GM11168 (cell line): Measurements from ENCODE around the gene SPANXN2.
"Not testable (repeated sequence)": the region's sequence is repeated elsewhere in the genome, so short reads cannot be mapped to it uniquely, and the experiment has no call there.

Experiments used
- in situ Hi-C: fragments of 300-500 bp; cut with MboI; formaldehyde crosslinking; loops from one replicate; pipeline ENCODE4 v1.12.0; 2022; ENCODE audit warnings: low sequenced_read_pairs; ENCODE audit not compliant: unreplicated experiment

The SPANXN2 gene, protein sequence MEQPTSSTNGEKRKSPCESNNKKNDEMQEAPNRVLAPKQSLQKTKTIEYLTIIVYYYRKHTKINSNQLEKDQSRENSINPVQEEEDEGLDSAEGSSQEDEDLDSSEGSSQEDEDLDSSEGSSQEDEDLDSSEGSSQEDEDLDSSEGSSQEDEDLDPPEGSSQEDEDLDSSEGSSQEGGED

DNA sequence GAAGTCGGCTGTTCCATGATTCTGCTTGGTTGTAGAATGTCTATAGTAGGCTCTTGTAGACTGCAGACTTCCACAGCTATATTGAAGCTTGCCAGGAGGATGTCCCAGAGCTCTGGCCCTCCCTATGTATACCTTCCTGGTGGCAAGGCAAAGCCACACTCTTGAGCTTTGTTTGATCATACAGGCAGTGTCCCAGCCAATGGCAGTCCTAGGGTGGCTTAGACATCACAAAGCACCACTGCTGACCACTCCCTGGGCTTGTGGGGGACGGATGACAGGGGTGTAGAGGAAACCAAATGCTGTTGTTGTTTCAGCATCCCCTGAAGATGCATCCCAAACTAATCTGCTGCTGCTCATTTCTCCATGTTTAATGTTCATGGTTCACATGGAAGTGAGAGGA, at the start of gene SPANXN2:
Gene SPANXN2 (minus strand): TSS at position 101 of the 400 bp plus-strand sequence. CDS start 84 bp downstream, at position 17.
- in situ Hi-C loops = not testable (repeated sequence)

GRCh38 chrX:143768976-143769375, 48.4 kb upstream of the SPANXN2 start:
- in situ Hi-C loops = no loop called here

DNA sequence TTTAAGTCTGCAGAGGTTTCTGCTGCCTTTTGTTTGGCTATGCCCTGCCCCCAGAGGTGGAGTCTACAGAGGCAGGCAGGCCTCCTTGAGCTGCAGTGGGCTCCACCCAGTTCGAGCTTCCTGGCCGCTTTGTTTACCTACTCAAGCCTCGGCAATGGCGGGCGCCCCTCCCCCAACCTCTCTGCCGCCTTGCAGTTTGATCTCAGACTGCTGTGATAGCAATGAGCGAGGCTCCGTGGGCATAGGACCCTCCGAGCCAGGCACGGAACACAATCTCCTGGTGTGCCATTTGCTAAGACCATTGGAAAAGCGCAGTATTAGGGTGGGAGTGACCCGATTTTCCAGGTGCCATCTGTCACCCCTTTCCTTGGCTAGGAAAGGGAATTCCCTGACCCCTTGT, 47.2 kb upstream of the SPANXN2 start:
- in situ Hi-C loops = not testable (repeated sequence)

DNA sequence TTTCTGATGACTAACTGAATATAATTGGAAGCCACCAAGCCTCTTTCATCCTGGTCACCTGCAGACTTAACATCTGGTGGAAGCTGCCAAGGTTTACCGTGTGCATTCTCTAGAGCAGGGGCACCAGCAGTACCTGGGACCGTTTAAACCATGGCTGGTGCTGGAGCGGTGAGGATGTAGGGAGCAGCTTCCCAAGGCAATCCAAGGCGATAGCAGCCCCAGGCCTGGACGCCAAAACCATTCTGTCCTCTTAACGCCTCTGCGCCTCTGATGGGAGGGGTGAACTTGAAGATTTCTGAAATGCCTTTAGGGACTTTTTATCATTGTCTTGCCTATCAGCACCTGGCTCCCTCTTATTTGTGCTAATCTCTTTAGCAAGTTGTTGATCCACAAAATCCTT, 37.3 kb upstream of the SPANXN2 start:
- in situ Hi-C loops = no loop called here

DNA sequence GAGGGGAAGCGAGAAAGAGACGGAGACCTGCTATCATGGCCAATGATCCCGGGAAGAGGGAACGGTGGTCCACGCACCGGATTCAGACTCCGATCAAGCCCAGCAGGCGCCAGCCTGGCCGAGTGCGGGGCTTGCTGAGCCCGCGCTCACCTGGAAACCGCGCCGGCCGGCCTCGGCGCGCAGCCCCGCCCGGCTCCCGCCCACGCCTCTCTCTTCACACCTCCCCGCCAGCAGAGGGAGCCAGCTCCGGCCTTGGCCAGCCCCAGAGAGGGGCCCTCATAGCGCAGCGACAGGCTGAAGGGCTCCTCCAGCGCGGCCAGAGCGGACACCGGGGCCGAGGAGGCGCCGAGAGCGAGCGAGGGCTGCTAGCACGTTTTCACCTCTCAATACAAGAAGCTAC, 36.8 kb upstream of the SPANXN2 start:
- in situ Hi-C loops = no loop called here

DNA sequence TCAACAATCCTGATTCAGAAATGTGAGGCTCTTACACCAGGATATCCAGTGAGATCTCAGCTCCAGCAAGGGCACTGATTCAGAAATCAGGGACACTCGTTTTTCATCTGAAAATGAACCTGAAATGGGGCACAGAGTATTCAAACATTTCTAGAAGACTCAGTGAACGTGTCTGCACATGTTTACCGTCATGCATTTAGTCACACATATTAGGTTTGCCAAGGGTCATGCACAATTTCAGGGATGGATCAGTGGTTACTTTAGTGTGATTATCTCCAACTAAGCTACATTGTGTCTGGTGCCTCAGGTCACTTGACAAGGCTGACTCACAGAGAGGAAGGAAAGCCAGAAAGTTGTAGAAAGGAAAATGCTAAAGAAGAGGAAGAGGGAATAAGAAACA, 33.6 kb upstream of the SPANXN2 start:
- in situ Hi-C loops = no loop called here

- in situ Hi-C loops = no loop called here
Observed at GRCh38 chrX:143733866-143734265, 13.3 kb upstream of the SPANXN2 start.

GRCh38 chrX:143726296-143726695, 5.7 kb upstream of the SPANXN2 start:
- in situ Hi-C loops = no loop called here

DNA sequence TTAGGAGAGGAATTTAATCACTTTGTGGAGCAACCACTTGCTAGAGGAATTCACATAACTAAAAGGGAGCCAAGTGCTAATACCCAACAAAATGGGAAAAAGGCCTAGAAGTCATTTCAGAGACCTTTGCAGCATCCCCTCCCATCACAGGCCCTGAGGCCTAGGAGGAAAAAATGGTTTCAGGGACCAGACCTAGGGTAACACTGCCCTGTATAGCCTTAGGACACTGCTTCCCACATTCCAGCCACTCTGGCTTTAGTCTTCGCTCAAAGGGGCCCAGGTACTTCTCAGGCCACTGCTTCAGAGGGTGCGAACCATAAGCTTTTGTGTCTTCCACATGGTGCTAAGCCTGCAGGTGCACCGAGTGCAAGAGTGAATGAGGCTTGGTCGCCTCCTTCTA, 19.1 kb downstream of the SPANXN2 start:
- in situ Hi-C loops = no loop called here

GRCh38 chrX:143694885-143695284, 25.7 kb downstream of the SPANXN2 start:
- in situ Hi-C loops = no loop called here

DNA sequence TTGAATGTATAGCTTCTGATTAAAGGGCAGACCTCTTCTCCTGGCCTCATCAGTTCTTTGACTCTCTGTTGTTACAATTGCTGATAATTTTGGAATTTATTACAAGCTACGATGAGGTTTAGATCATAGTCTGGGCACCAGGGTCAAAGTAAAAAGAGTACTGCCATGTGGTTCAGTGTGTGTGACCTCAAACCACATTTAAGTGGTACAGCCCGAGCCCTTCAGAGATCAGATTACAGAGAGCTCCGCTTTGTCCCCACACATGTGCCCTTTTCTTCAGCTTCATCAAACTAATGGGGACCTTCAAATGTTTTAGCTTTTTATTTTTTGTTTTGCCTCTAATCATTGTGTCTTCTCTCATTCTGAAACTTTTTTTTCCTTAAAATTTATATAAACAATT, 37.1 kb downstream of the SPANXN2 start:
- in situ Hi-C loops = no loop called here

- in situ Hi-C loops = no loop called here
Observed at GRCh38 chrX:143674926-143675325, 45.6 kb downstream of the SPANXN2 start.

- in situ Hi-C loops = no loop called here
Observed at GRCh38 chrX:143669395-143669794, 51.2 kb downstream of the SPANXN2 start.

- in situ Hi-C loops = no loop called here
Observed at GRCh38 chrX:143664302-143664701, 56.2 kb downstream of the SPANXN2 start.

DNA sequence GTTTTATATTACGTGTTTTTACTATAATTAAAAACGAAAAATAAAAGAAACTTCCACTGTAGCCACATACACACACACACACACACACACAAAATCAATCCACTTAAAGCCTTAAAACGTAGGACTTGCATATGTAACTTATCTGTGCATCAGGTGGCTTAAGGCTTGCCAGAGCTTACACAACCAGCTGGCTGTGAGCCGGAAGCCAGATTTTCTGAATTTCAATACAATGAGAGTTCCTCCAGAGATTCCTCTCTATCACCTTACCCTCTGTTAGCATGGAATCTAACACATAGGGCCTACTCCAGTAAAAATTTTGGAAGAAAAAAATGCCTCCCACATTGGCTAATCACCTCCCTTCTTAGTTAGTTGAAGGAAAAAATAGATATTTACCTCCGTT, 56.8 kb downstream of the SPANXN2 start:
- in situ Hi-C loops = no loop called here
